ENCODE measurements around the gene SHROOM3.

DNA sequence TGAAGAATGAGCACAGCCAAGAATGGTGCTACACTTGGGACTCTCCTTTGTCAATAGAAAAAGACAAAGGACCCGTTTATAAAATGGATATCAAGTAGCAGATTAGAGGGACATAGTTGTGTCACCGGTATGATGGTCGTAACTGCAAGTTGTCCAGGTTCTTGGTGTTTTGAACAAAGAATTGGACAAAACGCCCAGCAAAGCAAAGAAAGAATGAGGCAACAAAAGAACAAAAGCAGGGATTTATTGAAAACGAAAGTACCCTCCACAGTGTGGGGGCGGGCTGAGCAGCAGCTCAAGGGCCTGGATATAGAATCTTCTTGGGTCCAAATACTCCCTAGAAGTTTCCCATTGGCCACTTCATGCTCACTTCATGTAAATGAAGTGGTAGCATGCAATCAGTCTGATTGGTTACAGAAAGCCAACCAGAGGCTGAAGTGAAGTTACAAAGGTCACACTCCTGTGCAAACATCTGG is 54.7 kb downstream of the SHROOM3 start:
- no peak for TF ChIP-seq CREB1 (IDR thresholded peaks at IDR 0.05; ENCODE audit: low read depth)
- no peak for TF ChIP-seq YY1 (IDR thresholded peaks at IDR 0.05; ENCODE audit: low read depth)
- TF ChIP-seq, protein P1, sequence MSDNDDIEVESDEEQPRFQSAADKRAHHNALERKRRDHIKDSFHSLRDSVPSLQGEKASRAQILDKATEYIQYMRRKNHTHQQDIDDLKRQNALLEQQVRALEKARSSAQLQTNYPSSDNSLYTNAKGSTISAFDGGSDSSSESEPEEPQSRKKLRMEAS (IDR thresholded peaks at IDR 0.05) = no peak

Data from Ishikawa (cell line).